GM13976 (cell line): ENCODE measurements around the gene KLF16.

Source experiments
- DNase-seq: peaks from one replicate; pipeline ENCODE4 v3.0.0; 2012; ENCODE audit warnings: low spot score
- CTCF ChIP-seq: IDR thresholded peaks from 2 replicates; pipeline ENCODE4 v1.5.1; 2012; ENCODE audit warnings: borderline replicate concordance, mild to moderate bottlenecking; ENCODE audit not compliant: insufficient read depth; ENCODE audit errors: extremely low read depth, missing control alignments, control extremely low read depth
- in situ Hi-C: fragments of 300-500 bp; cut with MboI; formaldehyde crosslinking; loops from one replicate; pipeline ENCODE4 v1.12.0; 2022; ENCODE audit warnings: low sequenced_read_pairs, mixed read lengths, inconsistent platforms; ENCODE audit not compliant: unreplicated experiment

The KLF16 gene

GRCh38 chr19:1854039-1854541 lies 9.3 kb downstream of the KLF16 start:
- in situ Hi-C loops: no loop called here
- DNase-seq: no peak

GRCh38 chr19:1853295-1854038 lies 9.9 kb downstream of the KLF16 start:
- in situ Hi-C loops: no loop called here
- peak; percentile 91 for DNase-seq
- TF ChIP-seq CTCF: peak; percentile 99

More at GRCh38 chr19:1854039-1854541, 9.3 kb downstream of the KLF16 start:
- no peak for TF ChIP-seq CTCF

GRCh38 chr19:1852581-1853128 lies 10.7 kb downstream of the KLF16 start:
- DNase-seq: no peak
- in situ Hi-C loops: no loop called here
- TF ChIP-seq CTCF: no peak

GRCh38 chr19:1851654-1852580 lies 11.5 kb downstream of the KLF16 start:
- in situ Hi-C loops: no loop called here
- no peak for TF ChIP-seq CTCF
- no peak for DNase-seq

- in situ Hi-C loops: no loop called here
- peak; percentile 7 for TF ChIP-seq CTCF
- no peak for DNase-seq
Measured at GRCh38 chr19:1850809-1851653, 12.3 kb downstream of the KLF16 start.
